Fibroblast of skin of abdomen (primary cell): ENCODE data around the gene ZNF771. TPM values are rescaled to one million over a fixed set of nuclear protein-coding genes. Genes with fewer than 3 reads are reported as not detected.
A peak's percentile ranks its signal among the peaks of the same experiment; 100 is the strongest.

Experiments used
- DNase-seq: peaks from one replicate; pipeline ENCODE4 v3.0.0-alpha.2; 2013
- polyA plus RNA-seq, 2 experiments: library from polyadenylated mRNA; unstranded; fragments of 120-200 nt; gene quantifications; one replicate each; pipeline ENCODE4 v1.2.1, GENCODE V29; 2013; ENCODE audit not compliant: insufficient read length in 2 of 2

ZNF771 gene
- polyA plus RNA-seq (2013, experiment 1 of 2; ENCODE audit: insufficient read length) = 5.7 TPM
- polyA plus RNA-seq (2013, experiment 2 of 2; ENCODE audit: insufficient read length) = 6.2 TPM

DNA sequence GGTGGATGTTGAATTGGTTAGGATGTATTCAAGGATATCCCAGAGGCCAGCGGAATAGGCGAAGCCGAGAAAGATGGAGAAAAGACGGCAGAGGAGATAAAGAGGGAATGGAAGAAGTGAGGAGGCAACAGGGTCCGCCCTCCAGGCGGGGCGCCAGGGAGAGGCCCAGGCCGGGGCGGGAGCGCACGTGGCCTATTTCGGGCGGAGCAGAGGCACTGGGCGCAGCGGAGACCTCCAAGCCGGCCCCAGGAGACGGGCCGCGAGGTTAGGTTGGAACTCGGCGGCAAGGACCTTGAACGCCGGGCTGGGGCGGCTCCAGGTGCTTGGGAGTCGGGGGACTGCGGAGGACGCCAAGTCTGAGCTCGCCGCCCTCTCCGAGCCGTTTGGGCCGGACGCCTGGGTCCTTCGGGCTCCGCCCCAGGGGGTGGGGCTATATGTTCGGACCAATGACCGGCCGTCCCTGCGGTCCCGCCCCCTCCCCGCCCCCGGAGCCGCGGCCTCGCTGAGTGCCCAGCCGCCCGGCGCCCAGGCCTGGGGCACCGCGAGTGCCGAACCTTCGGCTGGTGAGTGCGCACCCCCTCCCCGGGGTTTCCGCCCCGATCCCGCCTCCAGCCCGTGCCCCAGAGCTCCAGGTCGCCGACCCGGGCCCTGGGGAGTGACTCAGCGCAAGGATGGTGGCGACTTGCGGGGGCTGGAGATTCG, at the start of gene ZNF771:
Gene ZNF771, plus strand, starts transcription at position 505 of the 702 bp plus-strand sequence. CDS start 448 bp downstream, outside the sequence.
- DNase-seq = peak; percentile 86

DNA sequence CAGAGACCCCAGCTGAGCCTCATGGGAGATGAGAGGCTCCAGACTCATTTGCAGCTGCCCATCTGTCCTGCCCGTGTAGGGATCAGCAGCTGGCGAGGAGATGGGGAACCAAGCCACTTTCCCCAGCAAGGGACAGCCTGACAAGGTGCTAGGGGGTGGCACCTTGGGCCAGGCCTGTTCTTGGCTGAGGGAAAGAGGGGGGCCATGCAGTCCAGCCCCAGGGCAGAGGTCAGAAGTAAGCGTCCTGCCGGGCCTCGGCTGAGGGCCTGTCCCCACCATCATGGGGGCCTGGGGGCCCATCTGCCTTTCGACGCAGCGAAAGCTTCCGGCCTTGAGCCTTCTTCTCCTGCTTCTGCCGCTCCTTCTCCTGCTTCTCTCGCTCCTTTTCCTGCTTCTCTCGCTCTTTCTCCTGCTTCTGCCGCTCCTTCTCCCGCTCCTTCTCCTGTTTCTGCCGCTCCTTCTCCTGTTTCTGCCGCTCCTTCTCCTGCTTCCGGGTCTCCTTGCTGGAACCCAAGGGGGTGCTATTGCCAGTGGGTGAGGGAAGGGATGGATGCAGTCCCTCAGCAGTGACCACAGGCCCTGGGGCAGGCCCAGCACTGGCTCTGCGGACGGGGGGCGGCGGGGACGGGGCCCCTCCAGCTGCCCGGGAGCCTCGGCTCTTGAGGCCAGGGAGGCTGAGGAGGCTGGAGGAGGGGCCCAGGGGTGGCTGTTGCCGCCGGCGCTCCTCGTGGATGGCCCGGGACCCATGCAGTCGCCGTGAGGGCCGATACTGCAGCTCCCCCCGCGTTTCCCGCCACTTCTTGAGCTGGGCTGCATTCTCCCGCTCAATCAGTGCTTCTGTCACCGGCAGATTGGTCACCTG, 49.5 kb upstream of the ZNF771 start:
- DNase-seq = no peak

- no peak for DNase-seq
Measured at GRCh38 chr16:30358577-30358936, 48.8 kb upstream of the ZNF771 start.

- DNase-seq = no peak
Measured at GRCh38 chr16:30358990-30359870, 48.2 kb upstream of the ZNF771 start.

- no peak for DNase-seq
Measured at GRCh38 chr16:30359871-30360170, 47.6 kb upstream of the ZNF771 start.

DNA sequence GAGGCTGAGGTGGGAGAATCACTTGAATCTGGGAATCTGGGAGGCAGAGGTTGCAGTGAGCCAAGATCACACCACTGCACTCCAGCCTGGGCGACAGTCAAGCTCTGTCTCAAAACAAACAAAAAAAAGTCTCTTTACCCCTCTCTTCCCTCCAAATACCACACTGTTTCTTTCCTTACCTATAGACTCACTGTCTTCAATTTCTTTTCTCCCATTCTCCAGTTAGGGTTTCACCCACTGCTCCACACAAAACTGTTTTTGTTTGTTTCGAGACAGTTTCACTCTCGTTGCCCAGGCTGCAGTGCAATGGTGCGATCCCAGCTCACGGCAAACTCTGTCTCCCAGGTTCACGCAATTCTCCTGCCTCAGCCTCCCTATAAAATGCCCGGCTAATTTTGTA, 46.2 kb upstream of the ZNF771 start:
- no peak for DNase-seq

DNA sequence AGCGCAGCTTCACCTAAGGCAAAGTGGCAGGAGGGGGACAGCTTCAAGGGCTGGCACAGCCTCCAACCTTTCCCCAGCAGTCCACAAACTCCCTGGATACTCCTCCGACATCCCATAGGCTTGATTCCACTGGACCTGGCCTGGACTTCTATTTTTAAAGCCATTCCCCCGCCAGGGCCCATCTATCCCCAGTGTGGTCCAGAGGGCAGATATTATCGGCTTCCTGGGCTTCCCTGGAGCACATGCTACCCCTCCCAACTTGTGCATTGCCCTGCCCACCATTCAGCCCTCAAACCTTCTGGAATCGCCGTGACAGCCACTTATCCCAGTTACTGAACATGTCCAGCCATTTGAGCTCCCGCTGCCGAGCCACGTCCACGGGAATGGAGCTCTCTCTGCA, 42.2 kb upstream of the ZNF771 start:
- DNase-seq = no peak

- DNase-seq = no peak
Measured at GRCh38 chr16:30366511-30366910, 40.9 kb upstream of the ZNF771 start.

GRCh38 chr16:30367349-30368009, 39.9 kb upstream of the ZNF771 start:
- no peak for DNase-seq

DNA sequence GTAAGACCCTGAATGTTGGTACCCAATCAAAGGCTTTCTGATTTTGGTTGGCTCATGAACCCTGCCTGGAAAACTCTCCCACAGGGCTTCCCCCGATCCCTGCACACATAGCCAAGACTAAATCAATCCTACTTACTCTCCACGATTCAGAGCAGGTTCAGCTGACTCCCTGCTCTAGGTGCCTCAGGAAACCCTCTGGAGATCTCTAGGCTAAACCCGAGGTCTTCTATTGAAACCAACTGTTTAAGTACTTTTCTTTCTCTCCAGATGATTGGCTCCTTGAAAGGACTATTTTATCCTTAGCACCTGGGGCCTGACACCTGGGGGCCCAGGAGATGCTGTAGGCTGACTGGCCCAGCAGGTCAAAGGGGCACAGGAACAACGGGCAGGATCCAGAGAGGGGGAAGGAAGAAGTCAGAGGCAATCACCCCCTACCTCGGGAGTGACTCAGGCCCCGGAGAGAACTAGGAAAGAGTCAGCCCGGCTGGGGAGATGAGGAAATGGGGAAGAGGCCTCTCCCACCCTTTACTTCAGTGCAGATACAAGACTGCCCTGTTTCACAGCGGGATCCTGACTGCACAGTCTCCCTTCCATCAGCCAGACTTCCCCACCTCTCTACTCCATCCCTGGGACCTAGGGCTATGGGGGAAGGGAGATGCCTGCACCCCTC, 39.1 kb upstream of the ZNF771 start:
- DNase-seq = peak; percentile 33

GRCh38 chr16:30368792-30369090, 38.7 kb upstream of the ZNF771 start:
- no peak for DNase-seq

- DNase-seq = no peak
Measured at GRCh38 chr16:30369091-30369937, 38.1 kb upstream of the ZNF771 start.

DNA sequence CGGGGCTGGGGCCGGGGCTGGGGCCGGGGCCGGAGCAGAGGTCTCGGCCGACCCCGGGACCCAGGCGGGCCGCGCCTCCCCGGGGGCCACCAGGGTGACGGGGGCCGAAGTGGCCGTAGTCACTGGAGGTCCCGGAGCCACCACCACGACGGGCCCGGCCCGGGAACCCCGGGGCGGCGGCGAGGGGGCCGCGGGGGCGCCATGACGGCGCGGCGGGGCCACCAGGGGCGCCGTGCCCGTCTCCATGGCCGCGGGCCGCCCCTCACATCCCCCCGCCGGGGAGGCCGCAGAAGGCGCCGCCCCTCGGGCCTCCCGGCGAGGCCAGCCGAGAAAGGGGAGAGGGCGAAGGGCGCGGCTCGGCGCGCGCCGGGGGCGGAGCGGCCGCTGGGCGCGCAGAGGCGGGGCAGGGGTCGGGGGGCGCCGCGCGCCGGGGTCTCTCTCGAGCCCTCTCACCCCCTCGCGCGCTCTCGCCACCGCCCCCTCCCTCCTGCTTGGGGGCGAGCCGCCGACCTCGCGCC, 37.4 kb upstream of the ZNF771 start:
- no peak for DNase-seq

DNA sequence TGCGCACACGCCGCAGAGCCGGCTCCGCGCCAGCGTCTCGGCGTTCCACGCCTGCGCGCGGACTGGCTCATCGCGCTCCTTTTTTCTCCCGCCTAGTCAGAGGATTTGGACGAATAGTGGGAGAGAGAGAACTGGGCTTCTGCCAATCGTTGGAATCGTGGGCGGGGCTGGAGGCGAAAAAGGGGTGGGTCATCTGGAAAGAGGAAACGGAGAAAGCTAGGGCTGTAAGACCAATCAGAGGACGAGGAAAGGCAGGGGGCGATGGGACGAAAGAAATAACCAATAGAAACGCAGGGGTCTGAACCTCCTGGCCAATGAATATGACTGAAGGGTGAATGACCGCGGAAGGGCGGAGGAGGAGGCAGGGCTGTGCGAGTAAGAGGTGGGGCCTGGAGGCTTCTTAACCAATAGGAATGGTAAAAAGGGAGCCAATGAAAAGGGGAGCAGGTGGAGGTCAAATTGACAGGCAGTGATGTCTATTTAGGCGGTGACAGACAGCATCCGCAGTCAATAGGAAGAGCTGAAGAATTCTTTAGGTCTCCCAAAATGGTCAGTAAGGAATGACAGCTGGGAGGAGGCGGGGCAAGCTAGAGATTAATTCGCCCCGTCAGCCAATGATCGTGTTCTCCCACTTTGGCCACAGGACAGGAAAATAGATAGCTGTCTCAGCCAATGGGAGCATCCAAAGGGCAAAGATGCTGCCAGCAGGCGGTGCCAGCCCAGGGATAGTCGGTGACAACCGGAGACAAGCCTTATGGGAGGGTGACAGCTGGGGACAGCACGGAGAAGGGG, 36.8 kb upstream of the ZNF771 start, which contains the start of gene TBC1D10B:
Gene TBC1D10B, minus strand, starts transcription at position 39 of the 792 bp plus-strand sequence. CDS start 311 bp downstream, outside the sequence.
- DNase-seq = peak; percentile 100

- no peak for DNase-seq
Measured at GRCh38 chr16:30371248-30371816, 36.1 kb upstream of the ZNF771 start.

DNA sequence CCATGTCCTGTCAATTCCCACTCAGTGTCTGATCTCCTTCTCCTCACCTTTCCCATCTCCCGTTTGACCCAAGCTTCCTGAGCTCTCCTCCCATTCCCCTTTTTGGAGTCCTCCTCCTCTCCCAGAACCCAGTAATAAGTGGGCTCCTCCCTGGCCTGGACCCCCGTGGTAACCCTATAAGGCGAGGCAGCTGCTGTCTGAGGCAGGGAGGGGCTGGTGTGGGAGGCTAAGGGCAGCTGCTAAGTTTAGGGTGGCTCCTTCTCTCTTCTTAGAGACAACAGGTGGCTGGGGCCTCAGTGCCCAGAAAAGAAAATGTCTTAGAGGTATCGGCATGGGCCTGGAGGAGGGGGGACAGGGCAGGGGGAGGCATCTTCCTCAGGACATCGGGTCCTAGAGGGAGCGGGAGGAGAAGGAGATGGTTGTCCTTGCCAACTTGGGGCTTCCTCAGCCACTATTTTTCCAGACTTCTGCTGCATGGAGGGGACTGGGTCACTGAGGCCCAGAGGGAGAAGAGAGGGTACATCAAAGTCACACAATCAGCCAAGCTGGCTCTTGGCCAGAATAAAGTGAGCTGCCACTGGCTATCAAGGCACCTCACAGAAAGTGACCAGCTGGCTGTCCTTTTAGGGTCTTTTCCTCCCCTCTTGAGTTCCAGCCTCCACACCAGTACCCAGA, 35.2 kb upstream of the ZNF771 start:
- DNase-seq = no peak

- DNase-seq = no peak
Measured at GRCh38 chr16:30372725-30373124, 34.7 kb upstream of the ZNF771 start.

DNA sequence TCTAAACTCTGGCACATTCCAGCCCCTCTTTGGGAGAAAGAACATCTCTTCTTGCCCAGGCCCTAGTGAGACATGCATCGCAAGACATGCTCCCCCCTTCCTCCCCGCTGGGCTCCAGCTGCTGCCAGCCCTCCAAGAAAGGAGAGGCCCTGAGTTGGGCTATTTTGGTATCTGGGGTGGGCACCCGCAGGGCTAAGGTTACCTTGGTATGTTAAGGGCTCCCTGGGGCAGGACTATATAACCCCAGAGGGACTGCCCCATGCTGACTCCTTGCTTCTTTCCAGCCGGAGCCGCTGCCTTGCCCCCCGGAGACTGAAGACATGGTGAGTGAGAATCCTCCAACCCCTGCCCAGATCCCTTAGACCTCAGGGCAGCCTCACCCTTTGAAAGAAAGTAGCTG, 32.9 kb upstream of the ZNF771 start, which contains the start of gene MYL11:
Gene MYL11, plus strand, starts transcription at position 265 of the 400 bp plus-strand sequence. Its CDS starts 56 bp downstream, at position 321.
- DNase-seq = no peak

DNA sequence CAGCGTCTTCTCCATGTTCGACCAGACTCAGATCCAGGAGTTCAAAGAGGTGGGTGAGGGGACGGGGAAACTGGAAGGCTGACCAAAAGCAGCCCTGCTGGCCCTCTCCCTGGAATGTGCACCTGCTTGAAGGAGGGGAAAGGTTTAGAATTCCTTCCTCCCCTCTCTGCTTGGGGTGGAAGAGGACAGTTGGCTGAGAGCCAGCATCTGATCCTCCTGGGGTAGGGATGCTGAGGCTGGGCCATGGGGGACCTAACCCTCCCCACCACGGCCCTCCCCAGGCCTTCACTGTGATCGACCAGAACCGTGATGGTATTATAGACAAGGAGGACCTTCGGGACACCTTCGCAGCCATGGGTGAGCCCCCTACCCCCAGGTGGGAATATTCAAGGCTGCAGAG, 31.5 kb upstream of the ZNF771 start:
- DNase-seq = no peak
